IPS-11a (cell line): ENCODE measurements around the gene KANK2.

Source experiments
- H3K4me3 ChIP-seq: one replicate; pipeline ENCODE4 v1.5.1; 2013; ENCODE audit warnings: low read depth, low read length, control low read depth

The KANK2 gene

DNA sequence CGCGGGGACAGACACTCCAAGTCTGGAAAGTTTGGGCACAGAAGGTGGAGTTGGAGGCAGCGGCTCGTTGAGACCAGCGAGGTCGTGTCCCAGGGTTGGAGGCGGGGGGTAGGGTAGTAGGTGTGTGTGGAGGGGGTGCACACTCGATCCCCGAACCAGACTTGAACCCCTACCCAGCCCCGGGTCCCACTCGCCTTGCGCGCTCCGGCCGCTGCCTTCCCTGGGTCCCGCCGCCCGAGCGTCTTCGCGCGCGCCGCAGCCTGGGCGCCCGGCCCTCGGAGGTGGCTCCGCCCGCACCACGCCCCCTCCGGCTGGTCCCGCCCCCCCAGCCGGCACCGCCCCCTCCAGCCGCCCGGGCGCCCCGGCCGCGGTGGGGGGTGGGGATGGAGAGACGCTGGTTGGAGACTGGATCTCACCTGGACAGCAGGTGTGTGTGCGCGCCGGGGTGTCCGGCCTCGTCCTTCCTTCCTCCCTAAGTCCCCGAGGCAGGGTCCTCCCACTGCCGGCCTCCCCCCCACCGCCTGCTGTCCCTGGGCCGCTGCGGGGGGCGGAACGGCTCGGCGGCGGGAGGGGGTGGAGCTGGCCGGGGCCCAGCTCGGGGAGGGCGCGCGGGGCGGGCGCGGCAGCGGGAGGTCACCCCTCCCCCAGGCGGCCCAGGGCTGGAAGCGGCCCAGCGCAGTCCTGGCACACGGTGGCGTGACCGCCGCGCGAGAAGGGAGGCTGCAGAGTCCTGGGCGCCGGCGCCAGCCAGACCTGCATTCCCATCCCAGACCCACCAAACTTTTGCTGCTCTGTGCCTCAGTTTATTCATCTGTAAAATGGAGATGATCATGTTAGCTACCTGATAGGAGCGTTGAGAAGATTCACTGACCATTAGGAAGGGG, at the start of gene KANK2:
Gene KANK2, minus strand, starts transcription at position 255 of the 884 bp plus-strand sequence. CDS start 3,034 bp downstream, outside the sequence.
- peak within 1 kb of the TSS; percentile 85 for H3K4me3 ChIP-seq

DNA sequence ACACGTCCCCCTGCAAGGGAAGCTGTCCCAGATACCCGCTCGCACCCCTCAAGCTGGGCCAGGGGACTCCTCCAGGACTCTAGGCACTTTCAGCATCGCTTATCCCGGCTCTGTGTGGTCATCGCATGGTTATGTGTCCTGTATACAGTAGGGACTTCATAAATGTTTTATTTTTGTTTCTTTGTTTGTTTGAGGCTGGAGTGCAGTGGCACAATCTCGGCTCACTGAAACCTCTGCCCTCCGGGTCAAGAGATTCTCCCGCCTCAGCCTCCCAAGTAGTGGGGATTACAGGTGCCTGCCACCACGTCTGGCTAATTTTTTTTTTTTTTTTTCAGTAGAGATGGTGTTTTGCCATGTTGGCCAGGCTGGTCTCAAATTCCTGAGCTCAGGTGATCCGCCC, 49.6 kb upstream of the KANK2 start:
- H3K4me3 ChIP-seq: no peak overlapping the region

DNA sequence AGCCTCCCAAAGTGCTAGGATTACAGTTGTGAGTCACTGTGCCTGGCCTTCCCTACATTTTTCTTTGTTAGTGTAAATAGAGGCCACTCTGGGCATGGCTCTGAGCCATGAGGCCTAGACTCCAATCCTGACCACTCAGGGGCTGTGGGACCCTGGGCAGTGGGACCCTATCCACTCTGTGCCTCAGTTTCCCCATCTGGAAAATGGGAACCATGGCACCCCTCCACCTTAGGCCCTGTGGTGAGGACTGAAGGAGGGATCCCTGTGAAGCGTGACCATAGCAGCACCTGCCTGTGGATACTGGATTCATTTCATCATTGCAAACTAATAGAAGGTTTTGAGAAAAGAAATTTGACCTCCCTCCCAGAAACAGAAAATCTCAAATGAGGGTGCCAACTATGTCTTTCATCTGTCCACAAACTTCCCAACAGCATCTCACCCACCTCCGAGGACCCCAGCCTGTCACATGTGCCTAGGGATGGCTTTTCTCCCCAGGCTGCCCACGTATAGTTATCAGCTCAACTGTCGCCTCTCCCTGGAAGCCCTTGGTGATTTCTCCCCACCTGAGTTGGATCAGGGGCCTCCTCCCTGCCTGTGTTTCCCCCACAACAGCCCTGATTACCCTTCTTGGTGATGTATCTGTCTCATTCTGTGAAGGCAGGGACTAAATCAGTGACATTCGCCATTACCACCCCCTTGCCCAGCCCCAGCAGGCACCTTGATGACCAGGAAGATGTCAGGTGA, 47.7 kb upstream of the KANK2 start:
- no peak overlapping the region for H3K4me3 ChIP-seq

- H3K4me3 ChIP-seq: no peak overlapping the region
Observed at GRCh38 chr19:11243798-11244169, 46.4 kb upstream of the KANK2 start.

DNA sequence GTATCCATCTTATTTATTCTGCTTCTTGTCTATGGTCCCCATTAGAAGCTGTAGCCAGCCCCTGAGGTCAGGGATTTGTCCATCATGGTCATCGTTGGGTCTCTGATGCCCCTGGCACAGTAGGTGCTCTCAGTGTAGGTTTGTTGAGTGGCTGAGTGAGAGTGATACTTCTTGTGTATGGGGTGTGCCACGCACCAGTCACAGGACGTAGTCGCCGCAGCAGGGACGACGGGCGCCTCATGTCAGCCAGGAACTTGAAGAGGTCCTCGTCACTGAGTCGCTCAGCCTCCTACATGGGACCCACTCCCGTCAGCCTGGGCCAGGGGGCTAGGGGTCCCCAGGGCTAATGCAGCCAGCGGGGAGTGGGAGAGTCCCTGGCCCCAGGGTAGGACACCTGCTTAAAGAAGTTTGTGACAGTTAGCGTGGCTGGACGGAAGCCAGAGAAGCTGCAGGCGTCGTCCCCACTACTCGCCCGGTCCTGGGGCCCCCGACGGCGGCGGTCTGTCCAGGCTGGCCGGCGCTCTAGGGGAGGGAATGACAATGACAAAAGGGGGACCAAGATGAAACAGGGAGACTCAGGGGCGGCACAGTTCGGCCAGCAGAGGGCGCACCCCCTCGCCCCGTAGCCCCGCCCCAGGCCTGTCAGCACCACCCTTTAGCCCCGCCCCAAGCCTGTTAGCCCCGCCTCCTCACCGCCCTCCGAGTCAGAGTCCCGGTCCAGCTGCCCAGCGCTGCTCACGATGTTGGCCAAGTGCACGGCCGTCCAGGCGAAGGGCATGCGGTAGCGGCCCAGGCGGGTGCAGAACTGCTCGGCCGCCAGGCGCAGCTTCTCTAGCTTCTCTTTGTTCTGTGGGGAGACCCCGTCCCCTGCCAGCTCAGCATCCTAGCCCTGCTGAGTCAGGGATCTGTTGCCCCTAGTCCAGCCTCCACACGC, 45.8 kb upstream of the KANK2 start:
- no peak overlapping the region for H3K4me3 ChIP-seq

GRCh38 chr19:11242025-11242424, 44.7 kb upstream of the KANK2 start:
- H3K4me3 ChIP-seq: no peak overlapping the region

DNA sequence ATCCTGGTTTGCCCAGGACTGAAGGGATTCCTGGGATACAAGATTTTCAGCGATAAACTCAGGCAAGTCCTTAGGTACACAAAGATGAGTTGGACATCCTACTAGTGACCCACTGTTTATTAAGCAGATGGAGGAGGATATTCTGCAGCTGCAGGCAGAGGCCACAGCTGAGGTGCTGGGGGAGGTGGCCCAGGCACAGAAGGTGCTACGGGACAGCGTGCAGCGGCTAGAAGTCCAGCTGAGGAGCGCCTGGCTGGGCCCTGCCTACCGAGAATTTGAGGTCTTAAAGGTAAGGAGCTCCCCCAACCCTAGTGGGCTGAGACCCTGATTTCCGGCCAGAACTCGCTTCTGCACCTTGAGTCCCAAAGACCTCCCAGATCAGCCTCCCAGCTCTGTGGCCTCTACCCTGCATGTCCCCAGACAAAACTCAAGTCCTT, 42.7 kb upstream of the KANK2 start:
- no peak overlapping the region for H3K4me3 ChIP-seq

GRCh38 chr19:11239377-11240000, 42.1 kb upstream of the KANK2 start, which contains the start of gene ANGPTL8:
Gene ANGPTL8, plus strand, starts transcription at chr19:11239619. Its CDS starts 19 bp downstream, at chr19:11239638.
- no peak within 1 kb of the TSS for H3K4me3 ChIP-seq

DNA sequence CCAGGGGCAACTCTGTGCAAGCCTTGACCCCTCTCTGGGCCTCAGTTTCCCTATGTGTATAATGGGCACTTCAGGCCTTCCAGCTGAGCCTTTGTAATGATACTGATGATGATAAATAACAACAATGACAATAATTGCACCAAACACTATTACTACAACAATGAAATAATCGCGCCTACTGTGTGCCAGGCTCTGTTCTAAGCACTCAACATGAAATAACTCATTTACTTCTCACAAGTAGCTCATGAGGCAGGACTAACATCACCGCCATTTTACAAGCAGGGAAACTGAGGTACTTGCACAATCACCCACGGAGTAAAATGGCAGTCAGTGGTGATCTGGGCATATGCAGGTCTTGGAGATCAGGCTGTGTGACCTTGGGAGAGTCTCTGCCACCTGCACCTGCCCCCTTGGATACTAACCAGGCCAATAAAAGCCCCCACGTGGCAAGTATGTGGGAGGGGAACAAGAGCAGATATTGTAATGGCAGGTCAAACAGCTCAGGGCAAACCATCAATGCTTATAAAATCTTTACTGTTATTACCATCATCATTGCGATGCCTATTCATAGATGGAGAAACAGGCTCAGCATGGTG, 41.5 kb upstream of the KANK2 start:
- no peak overlapping the region for H3K4me3 ChIP-seq

GRCh38 chr19:11238041-11238440, 40.7 kb upstream of the KANK2 start:
- H3K4me3 ChIP-seq: no peak overlapping the region

DNA sequence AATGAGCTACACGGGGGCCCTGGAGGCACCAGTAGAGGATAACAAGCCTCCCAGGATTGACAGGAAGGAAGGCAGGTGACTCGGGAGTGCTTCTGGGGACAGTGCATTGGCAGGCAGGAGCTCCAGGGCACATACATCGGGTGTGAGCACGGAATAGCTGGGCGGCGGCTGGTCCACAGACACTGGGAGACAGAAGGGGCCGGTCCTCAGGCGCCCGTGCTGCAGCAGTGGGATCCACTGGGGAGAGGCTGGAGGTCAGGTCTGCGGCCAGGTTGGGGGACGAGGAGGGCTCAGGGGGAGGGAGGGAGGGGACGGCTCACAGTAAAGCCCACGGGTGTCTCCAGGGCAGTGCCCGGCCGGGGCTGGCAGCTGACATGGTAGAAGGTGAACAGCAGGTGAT, 40.0 kb upstream of the KANK2 start:
- no peak overlapping the region for H3K4me3 ChIP-seq

GRCh38 chr19:11236324-11237301, 39.3 kb upstream of the KANK2 start:
- H3K4me3 ChIP-seq: no peak overlapping the region

- no peak overlapping the region for H3K4me3 ChIP-seq
Observed at GRCh38 chr19:11234486-11235075, 37.2 kb upstream of the KANK2 start.

DNA sequence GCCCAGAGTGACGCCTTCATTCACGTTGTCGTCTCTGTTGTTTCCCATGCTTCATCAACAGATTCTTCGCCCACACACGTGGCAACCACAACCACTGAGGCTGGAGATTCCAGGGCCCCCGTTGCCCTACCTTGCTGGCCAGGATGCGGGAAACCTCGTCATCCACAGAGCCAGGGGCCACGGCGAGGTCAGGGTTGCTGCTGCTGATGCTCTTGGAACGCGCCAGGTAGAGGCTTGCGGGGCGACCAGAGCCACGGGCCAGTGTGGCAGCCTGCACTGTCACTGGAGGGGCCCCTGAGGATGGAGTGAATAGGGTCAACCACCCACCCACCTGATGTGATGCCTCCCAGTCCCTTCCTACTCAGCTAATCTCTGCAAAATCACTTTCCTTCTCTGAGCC, 35.7 kb upstream of the KANK2 start:
- H3K4me3 ChIP-seq: no peak overlapping the region

GRCh38 chr19:11232555-11232954, 35.2 kb upstream of the KANK2 start:
- H3K4me3 ChIP-seq: no peak overlapping the region

DNA sequence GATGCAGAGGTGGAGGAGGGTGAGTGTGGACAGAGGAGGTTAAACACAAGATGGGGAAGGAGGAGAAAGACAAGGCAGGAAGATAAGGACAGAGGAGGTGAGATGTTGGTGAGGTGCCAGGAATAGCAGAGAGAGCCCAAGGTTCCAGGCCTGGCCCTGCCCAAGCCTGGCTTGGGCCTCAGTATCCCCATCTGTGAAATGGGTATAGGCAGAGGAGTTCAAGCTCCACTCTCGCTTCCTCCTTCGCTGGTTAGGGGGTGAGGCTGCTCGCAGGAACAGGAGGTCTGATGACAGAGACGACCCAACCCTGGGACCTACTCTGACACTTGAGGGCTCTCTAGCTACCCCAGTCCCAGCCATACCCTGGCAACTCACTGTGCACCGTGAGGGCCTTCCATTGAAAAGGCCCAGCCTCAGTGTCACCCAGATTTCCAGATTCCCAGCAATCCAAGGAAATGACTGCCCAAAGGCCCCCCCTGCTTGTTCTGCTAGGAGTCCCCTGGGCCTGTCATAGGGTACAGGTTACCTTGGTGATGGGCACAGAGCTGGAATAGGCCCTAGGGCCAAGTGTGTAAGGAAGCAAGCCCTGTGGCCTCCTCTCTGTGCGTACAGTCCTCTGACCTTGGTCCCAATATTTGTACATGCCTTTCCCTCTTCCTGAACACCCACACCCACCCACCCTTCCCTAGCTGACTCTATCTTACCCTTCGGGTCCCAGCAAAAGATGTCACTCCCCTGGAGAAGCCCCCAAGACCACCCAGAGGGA, 33.5 kb upstream of the KANK2 start:
- H3K4me3 ChIP-seq: no peak overlapping the region

DNA sequence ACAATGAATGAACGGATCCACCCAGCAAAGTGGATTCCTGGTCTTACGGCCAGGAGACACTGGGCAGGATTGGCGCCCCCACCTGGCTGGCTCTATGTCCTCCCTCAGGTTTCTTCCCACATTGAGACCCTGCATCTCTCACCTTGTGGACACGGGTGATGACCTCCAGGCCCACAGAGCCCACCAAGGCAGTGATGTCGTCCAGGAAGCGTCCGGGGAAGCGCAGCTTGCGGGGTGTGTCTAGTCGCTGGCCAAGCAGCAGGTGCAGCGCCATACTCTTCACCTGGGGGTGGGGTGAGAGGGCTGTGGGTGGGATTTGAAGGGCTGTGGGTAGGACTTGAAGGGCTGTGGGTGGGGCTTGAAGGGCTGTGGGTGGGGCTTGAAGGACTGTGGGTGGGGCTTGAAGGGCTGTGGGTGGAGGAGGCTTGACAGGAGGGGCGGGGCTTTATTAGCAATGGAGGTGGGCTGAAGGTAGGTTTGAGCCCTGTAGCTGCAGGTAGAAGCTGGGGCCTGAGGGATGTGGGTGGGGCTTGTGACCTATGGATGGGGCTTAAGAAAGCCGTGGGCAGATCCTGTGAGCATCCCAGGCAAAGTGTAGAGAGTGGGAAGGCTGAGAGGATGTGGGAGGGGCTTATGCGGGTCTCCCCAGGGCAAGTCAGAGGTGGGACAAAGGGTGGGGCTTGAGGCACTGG, 30.0 kb upstream of the KANK2 start:
- H3K4me3 ChIP-seq: no peak overlapping the region
